PC-9 (cell line): ENCODE results near the gene EPB41L4B. TPM values are rescaled to one million over a fixed set of nuclear protein-coding genes. Genes with fewer than 3 reads are reported as not detected.

Experiments
- BruUV-seq: library from RNA; stranded (reverse); fragments of 400-500 nt; replicated peaks from 2 replicates; lab custom pipeline; 2021; lab: Mats Ljungman, UMichigan
- CTCF ChIA-PET: fragments of 300-600 bp; sonication (Branson Sonifier 250); formaldehyde crosslinking; loops from one replicate; lab custom pipeline; 2022; ENCODE audit warnings: antibody characterized with exemption; lab: Charles Lee
- POLR2A ChIA-PET: fragments of 300-600 bp; sonication (Branson Sonifier 250); formaldehyde crosslinking; loops from one replicate; lab custom pipeline; 2022; ENCODE audit warnings: antibody characterized with exemption; ENCODE audit not compliant: unreplicated experiment; lab: Charles Lee
- DNase-seq, 2 experiments: peaks; one replicate each; pipeline versions ENCODE4 v3.0.0 to v3.0.0-alpha.2; 2015 to 2022; ENCODE audit warnings: mixed read lengths in 1 of 2
- H2AFZ ChIP-seq: fragments of 200-600 bp; sonication (generic); 2 replicates; pipeline ENCODE4 v1.8.1; 2017; ENCODE audit warnings: antibody characterized with exemption
- H3F3A ChIP-seq: fragments of 200-600 bp; sonication (generic); 2 replicates; pipeline ENCODE4 v1.8.1; 2017; ENCODE audit warnings: antibody characterized with exemption, mild to moderate bottlenecking, low read depth; ENCODE audit not compliant: insufficient read depth
- H3K27ac ChIP-seq: fragments of 200-600 bp; sonication (generic); 2 replicates; pipeline ENCODE4 v1.6.1; 2016; ENCODE audit warnings: mixed run types
- H3K27me3 ChIP-seq: fragments of 200-600 bp; sonication (generic); 2 replicates; pipeline ENCODE4 v1.6.1; 2016; ENCODE audit warnings: low read depth, mixed run types; ENCODE audit not compliant: insufficient read depth
- H3K36me3 ChIP-seq: fragments of 200-600 bp; sonication (generic); 2 replicates; pipeline ENCODE4 v1.6.1; 2016; ENCODE audit warnings: low read depth, mixed run types
- H3K4me1 ChIP-seq: fragments of 200-600 bp; sonication (generic); replicated peaks from 2 replicates; pipeline ENCODE4 v1.6.1; 2016; ENCODE audit warnings: mixed run types; ENCODE audit not compliant: insufficient read depth
- H3K4me2 ChIP-seq: fragments of 200-600 bp; sonication (generic); 2 replicates; pipeline ENCODE4 v1.6.1; 2017; ENCODE audit warnings: mixed run types
- H3K4me3 ChIP-seq: fragments of 200-600 bp; sonication (generic); 2 replicates; pipeline ENCODE4 v1.6.1; 2016; ENCODE audit warnings: mixed run types
- H3K79me2 ChIP-seq: fragments of 200-600 bp; sonication (generic); 2 replicates; pipeline ENCODE4 v1.6.1; 2017; ENCODE audit warnings: low read depth, mixed run types
- H3K9me2 ChIP-seq: fragments of 200-600 bp; sonication (generic); 2 replicates; pipeline ENCODE4 v1.8.1; 2017; ENCODE audit warnings: mild to moderate bottlenecking; ENCODE audit not compliant: insufficient read depth
- H3K9me3 ChIP-seq: fragments of 200-600 bp; sonication (generic); 2 replicates; pipeline ENCODE4 v1.8.1; 2016; ENCODE audit warnings: low read depth; ENCODE audit not compliant: insufficient read depth
- H4K20me1 ChIP-seq: fragments of 200-600 bp; sonication (generic); 2 replicates; pipeline ENCODE4 v1.8.1; 2017; ENCODE audit not compliant: insufficient read depth
- EZH2 ChIP-seq: fragments of 200-600 bp; sonication (generic); IDR thresholded peaks from 2 replicates; pipeline ENCODE4 v1.8.0; 2017; ENCODE audit warnings: antibody characterized with exemption, low read depth
- intact Hi-C: fragments of 100-400 bp; cut with micrococcal nuclease; formaldehyde crosslinking; loops from one replicate; pipeline ENCODE4 v1.10.0; 2022; ENCODE audit not compliant: unreplicated experiment
- total RNA-seq: library from RNA; stranded (reverse); gene quantifications from 2 replicates; pipeline ENCODE4 v1.2.3, GENCODE V29; 2021
- TF ChIP-seq, protein P1 (sequence below): fragments of 200-600 bp; sonication (generic); conservative IDR thresholded peaks from 2 replicates; pipeline ENCODE4 v1.6.1; 2017; ENCODE audit warnings: mixed run types, antibody characterized with exemption, mild to moderate bottlenecking, moderate library complexity

The EPB41L4B gene
- total RNA-seq, 1 experiment from 2014 or later = 4.2 TPM

- H2AFZ ChIP-seq = no peak overlapping the region
- no peaks in the 10 kb centered on the region for H3F3A ChIP-seq
- no TSS peak for BruUV-seq
- no peaks in the 10 kb centered on the region for H3K9me3 ChIP-seq
- H3K4me2 ChIP-seq = no peak overlapping the region
- no peak overlapping the region for H3K4me3 ChIP-seq
- no peak overlapping the region for H3K27ac ChIP-seq
- CTCF ChIA-PET = no interaction called here
- no peaks in the 10 kb centered on the region for H3K79me2 ChIP-seq
- H3K4me1 ChIP-seq = no peaks in the 10 kb centered on the region
- intact Hi-C loops = no loop called here
- H3K36me3 ChIP-seq = no peaks in the 10 kb centered on the region
- TF ChIP-seq EZH2 = no peak
- TF ChIP-seq, protein P1, sequence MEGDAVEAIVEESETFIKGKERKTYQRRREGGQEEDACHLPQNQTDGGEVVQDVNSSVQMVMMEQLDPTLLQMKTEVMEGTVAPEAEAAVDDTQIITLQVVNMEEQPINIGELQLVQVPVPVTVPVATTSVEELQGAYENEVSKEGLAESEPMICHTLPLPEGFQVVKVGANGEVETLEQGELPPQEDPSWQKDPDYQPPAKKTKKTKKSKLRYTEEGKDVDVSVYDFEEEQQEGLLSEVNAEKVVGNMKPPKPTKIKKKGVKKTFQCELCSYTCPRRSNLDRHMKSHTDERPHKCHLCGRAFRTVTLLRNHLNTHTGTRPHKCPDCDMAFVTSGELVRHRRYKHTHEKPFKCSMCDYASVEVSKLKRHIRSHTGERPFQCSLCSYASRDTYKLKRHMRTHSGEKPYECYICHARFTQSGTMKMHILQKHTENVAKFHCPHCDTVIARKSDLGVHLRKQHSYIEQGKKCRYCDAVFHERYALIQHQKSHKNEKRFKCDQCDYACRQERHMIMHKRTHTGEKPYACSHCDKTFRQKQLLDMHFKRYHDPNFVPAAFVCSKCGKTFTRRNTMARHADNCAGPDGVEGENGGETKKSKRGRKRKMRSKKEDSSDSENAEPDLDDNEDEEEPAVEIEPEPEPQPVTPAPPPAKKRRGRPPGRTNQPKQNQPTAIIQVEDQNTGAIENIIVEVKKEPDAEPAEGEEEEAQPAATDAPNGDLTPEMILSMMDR = no peak
- H3K9me2 ChIP-seq = no peaks in the 10 kb centered on the region
- H4K20me1 ChIP-seq = no peaks in the 10 kb centered on the region
- POLR2A ChIA-PET = no interaction called here
- no peaks in the 10 kb centered on the region for H3K27me3 ChIP-seq
- DNase-seq = no peak
Observed at GRCh38 chr9:109161471-109161870, 159.4 kb downstream of the EPB41L4B start.

DNA sequence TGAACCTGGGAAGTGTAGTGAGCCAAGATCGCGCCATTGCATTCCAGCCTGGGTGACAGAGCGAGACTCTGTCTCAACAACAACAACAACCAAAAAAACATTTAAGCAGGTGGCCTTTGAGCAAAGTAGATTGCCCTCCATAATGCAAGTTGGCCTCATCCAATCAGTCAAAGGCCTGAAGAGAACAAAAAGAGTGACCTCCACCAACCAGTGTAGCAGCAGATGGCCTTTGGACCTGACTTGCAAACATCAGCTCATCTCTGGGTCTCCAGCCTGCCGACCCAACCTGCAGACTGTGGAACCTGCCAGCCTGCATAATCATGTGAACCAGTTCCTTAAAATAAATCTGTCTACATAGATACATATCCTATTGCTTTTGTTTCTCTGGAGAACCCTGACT lies 161.3 kb downstream of the EPB41L4B start:
- H3K4me1 ChIP-seq = no peaks in the 10 kb centered on the region

GRCh38 chr9:109158651-109159050 lies 162.2 kb downstream of the EPB41L4B start:
- Histone ChIP-seq H4K20me1 (no peaks in the 10 kb centered on the region), H3K4me2 (no peak overlapping the region), H3K79me2 (no peaks in the 10 kb centered on the region), H3K4me3 (no peak overlapping the region), H3K27me3 (no peaks in the 10 kb centered on the region), H3K9me3 (peaks cover 4% of the 10 kb centered on the region; the same call in 1 of the 2 replicates), H3K9me2 (no peaks in the 10 kb centered on the region), H3K27ac (no peak overlapping the region), H3K36me3 (no peaks in the 10 kb centered on the region), H3F3A (no peaks in the 10 kb centered on the region), H2AFZ (no peak overlapping the region), H3K4me1 (no peaks in the 10 kb centered on the region)
- ChIA-PET POLR2A (no interaction called here), CTCF (no interaction called here)
- BruUV-seq = no TSS peak
- intact Hi-C loops = no loop called here
- TF ChIP-seq EZH2 = no peak
- TF ChIP-seq, protein P1 = no peak
- DNase-seq = no peak

More for the DNA sequence above, 161.3 kb downstream of the EPB41L4B start:
- CTCF ChIA-PET = no interaction called here
- Histone ChIP-seq H3K9me2 (no peaks in the 10 kb centered on the region), H3F3A (no peaks in the 10 kb centered on the region), H3K4me2 (no peak overlapping the region), H3K9me3 (no peaks in the 10 kb centered on the region), H3K36me3 (no peaks in the 10 kb centered on the region), H4K20me1 (no peaks in the 10 kb centered on the region), H3K27me3 (no peaks in the 10 kb centered on the region), H3K27ac (no peak overlapping the region), H3K4me3 (no peak overlapping the region), H3K79me2 (no peaks in the 10 kb centered on the region), H2AFZ (no peak overlapping the region)
- intact Hi-C loops = no loop called here
- TF ChIP-seq, protein P1 = no peak
- POLR2A ChIA-PET = no interaction called here
- DNase-seq = no peak
- BruUV-seq = no TSS peak
